Mesendoderm (in vitro differentiated cells): ENCODE results near the gene KRTAP5-7.
"Not testable (repeated sequence)": the region's sequence is repeated elsewhere in the genome, so short reads cannot be mapped to it uniquely, and the experiment has no call there.

Experiments
- DNase-seq: peaks from one replicate; pipeline ENCODE4 v3.0.0; 2013
- H2AK5ac ChIP-seq: 2 replicates; pipeline ENCODE4 v1.6.1; 2013; ENCODE audit warnings: low read length, inconsistent platforms
- H2BK120ac ChIP-seq: 2 replicates; pipeline ENCODE4 v1.6.1; 2013; ENCODE audit warnings: low read depth, mild to moderate bottlenecking, low read length, moderate library complexity, mixed read lengths
- H2BK15ac ChIP-seq: replicated peaks from 2 replicates; pipeline ENCODE4 v1.6.1; 2013; ENCODE audit warnings: low read depth, mild to moderate bottlenecking, moderate library complexity
- H2BK5ac ChIP-seq: 2 replicates; pipeline ENCODE4 v1.6.1; 2013; ENCODE audit warnings: low read length, inconsistent platforms
- H3K18ac ChIP-seq: 2 replicates; pipeline ENCODE4 v1.6.1; 2013; ENCODE audit warnings: mild to moderate bottlenecking, low read length, mixed read lengths
- H3K23ac ChIP-seq: one replicate; pipeline ENCODE4 v1.6.1; 2013; ENCODE audit warnings: low read length
- H3K27ac ChIP-seq: 2 replicates; pipeline ENCODE4 v1.5.1; 2013; ENCODE audit warnings: low read depth, mild to moderate bottlenecking, inconsistent platforms, low read length, moderate library complexity
- H3K27me3 ChIP-seq: 2 replicates; pipeline ENCODE4 v1.6.1; 2013; ENCODE audit warnings: low read length, control low read depth, mild to moderate bottlenecking, inconsistent platforms; ENCODE audit not compliant: insufficient read depth, poor library complexity
- H3K36me3 ChIP-seq: 2 replicates; pipeline ENCODE4 v1.6.1; 2013; ENCODE audit warnings: low read length, inconsistent platforms; ENCODE audit not compliant: control insufficient read depth, insufficient read depth
- H3K4ac ChIP-seq: one replicate; pipeline ENCODE4 v1.6.1; 2013; ENCODE audit warnings: low read depth, mild to moderate bottlenecking, low read length, moderate library complexity
- H3K4me1 ChIP-seq: 2 replicates; pipeline ENCODE4 v1.6.1; 2013; ENCODE audit warnings: low read depth, low read length, inconsistent platforms; ENCODE audit not compliant: control insufficient read depth
- H3K4me2 ChIP-seq: 2 replicates; pipeline ENCODE4 v1.6.1; 2013; ENCODE audit warnings: low read length
- H3K4me3 ChIP-seq: 2 replicates; pipeline ENCODE4 v1.5.1; 2013; ENCODE audit warnings: mild to moderate bottlenecking, low read length
- H3K56ac ChIP-seq: one replicate; pipeline ENCODE4 v1.6.1; 2013; ENCODE audit warnings: low read length
- H3K79me1 ChIP-seq: 2 replicates; pipeline ENCODE4 v1.6.1; 2013; ENCODE audit warnings: low read length, inconsistent platforms
- H3K79me2 ChIP-seq: 2 replicates; pipeline ENCODE4 v1.6.1; 2013; ENCODE audit warnings: mild to moderate bottlenecking, low read length; ENCODE audit not compliant: control insufficient read depth, insufficient read depth
- H3K9ac ChIP-seq: 2 replicates; pipeline ENCODE4 v1.6.1; 2013; ENCODE audit warnings: low read length, inconsistent platforms
- H4K5ac ChIP-seq: one replicate; pipeline ENCODE4 v1.6.1; 2013; ENCODE audit warnings: low read length
- H4K8ac ChIP-seq: one replicate; pipeline ENCODE4 v1.6.1; 2013; ENCODE audit warnings: low read depth, mild to moderate bottlenecking, control low read depth, low read length, moderate library complexity
- WGBS: extraction: QIAGEN DNeasy Blood & Tissue Kit; methylation state at CpG from one replicate; pipeline ENCODE4 v1.1.7; 2013; ENCODE audit warnings: low lambda C conversion rate, missing lambda C conversion rate; ENCODE audit not compliant: insufficient coverage; ENCODE audit errors: extremely low coverage; 5-methylcytosine and 5-hydroxymethylcytosine counted together

The KRTAP5-7 gene

DNA sequence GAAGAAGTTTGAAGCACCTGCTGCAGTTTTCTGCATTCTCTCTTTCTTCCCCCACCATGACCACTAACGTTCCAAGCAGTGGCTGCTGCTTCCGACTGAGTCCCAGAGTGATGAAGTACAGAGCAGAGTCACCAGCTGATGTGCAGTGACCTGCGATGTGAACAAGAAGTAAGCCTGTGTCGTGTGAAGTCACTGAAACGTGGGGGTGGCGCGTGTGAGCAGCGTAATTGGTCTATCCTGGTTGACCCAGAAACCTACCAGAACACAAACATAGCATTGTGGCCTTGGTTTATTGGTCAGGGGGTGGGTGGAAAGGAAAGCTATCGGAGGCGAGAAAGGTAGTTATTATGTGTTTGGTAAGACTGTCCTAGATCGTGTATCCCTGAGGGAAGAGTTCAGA is 3.5 kb downstream of the KRTAP5-7 start:
- Histone ChIP-seq H2BK5ac (no peak overlapping the region), H3K4me3 (no peak overlapping the region), H4K8ac (no peak overlapping the region), H3K9ac (no peak overlapping the region), H3K79me1 (no peaks in the 10 kb centered on the region), H3K18ac (no peak overlapping the region), H3K36me3 (no peaks in the 10 kb centered on the region), H3K79me2 (no peaks in the 10 kb centered on the region), H2BK120ac (no peak overlapping the region), H3K27me3 (no peaks in the 10 kb centered on the region), H4K5ac (no peak overlapping the region), H3K4ac (no peak overlapping the region), H2BK15ac (no peak overlapping the region), H3K23ac (no peak overlapping the region), H3K4me2 (no peak overlapping the region), H3K4me1 (no peaks in the 10 kb centered on the region), H3K56ac (no peak overlapping the region), H3K27ac (no peak overlapping the region), H2AK5ac (no peak overlapping the region)
- DNase-seq: no peak
- no CpG with 5 or more reads among the region's 11 CpGs for WGBS

DNA sequence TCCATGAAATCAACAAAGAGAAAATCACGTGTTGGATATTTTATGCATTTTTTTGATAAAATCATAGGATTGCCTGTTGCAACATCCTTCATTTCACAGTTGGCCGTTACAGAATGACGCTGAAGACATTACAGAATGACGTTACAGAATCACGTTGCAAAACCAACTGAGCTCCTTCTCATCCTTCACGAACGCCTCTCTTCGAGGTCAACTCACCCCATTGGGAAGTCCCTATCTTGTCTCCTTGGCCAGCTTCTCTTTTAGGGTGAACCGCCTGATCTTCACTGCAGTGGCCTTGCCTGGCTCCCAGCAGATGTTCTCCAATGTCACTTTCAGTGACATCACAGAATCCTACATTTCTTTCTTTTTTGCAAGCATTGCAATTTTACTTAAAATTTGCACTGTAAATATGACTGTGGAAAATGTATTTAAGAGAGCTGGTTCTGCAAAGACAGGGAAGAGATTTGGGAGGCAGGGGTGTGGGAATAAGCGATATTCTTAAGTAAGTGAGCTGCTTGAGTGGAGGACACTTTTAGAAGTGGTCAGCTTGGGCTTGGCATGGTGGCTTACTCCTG is 5.1 kb downstream of the KRTAP5-7 start:
- WGBS: no CpG with 5 or more reads among the region's 10 CpGs
- H3K4ac ChIP-seq: no peak overlapping the region
- DNase-seq: no peak

DNA sequence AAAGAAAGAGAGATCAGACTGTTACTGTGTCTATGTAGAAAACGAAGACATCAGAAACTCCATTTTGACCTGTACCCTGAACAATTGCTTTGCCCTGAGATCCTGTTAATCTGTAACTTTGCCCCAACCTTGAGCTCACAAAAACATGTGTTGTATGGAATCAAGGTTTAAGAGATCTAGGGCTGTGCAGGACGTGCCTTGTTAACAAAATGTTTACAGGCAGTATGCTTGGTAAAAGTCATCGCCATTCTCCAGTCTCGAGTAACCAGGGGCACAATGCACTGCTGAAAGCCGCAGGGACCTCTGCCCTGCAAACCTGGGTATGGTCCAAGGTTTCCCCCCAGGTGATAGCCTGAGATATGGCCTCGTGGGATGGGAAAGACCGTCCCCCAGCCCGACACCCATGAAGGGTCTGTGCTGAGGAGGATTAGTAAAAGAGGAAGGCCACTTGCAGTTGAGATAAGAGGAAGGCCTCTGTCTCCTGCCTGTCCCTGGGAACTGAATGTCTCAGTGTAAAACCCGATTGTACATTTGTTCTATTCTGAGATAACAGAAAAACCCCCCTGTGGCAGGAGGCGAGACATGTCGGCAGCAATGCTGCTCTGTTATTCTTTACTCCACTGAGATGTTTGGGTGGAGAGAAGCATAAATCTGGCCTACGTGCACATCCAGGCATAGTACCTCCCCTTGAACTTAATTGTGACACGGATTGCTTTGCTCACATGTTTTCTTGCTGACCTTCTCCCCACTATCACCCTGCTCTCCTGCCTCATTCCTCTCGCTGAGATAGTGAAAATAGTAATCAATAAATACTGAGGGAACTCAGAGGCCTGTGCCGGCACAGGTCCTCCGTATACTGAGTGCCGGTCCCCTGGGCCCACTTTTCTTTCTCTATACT is 7.9 kb downstream of the KRTAP5-7 start:
- not testable (repeated sequence) for H3K4me3 ChIP-seq, H3K79me1 ChIP-seq, H3K23ac ChIP-seq, H3K4me1 ChIP-seq, H4K5ac ChIP-seq, H3K56ac ChIP-seq, H2BK15ac ChIP-seq, H3K4ac ChIP-seq, DNase-seq, H4K8ac ChIP-seq, H3K27ac ChIP-seq, H3K36me3 ChIP-seq, H2AK5ac ChIP-seq, H3K18ac ChIP-seq, H2BK5ac ChIP-seq, H2BK120ac ChIP-seq, H3K4me2 ChIP-seq, H3K79me2 ChIP-seq, H3K9ac ChIP-seq, H3K27me3 ChIP-seq
- WGBS: no CpG with 5 or more reads among the region's 17 CpGs

More for the DNA sequence above, 5.1 kb downstream of the KRTAP5-7 start:
- Histone ChIP-seq H3K4me1 (no peaks in the 10 kb centered on the region), H3K36me3 (no peaks in the 10 kb centered on the region), H2BK15ac (no peak overlapping the region), H3K79me2 (no peaks in the 10 kb centered on the region), H3K27me3 (no peaks in the 10 kb centered on the region), H3K4me2 (no peak overlapping the region), H4K8ac (no peak overlapping the region), H2BK120ac (no peak overlapping the region), H2BK5ac (no peak overlapping the region), H3K23ac (no peak overlapping the region), H4K5ac (no peak overlapping the region), H2AK5ac (no peak overlapping the region), H3K27ac (no peak overlapping the region), H3K9ac (no peak overlapping the region), H3K79me1 (no peaks in the 10 kb centered on the region), H3K18ac (no peak overlapping the region), H3K4me3 (no peak overlapping the region), H3K56ac (no peak overlapping the region)

DNA sequence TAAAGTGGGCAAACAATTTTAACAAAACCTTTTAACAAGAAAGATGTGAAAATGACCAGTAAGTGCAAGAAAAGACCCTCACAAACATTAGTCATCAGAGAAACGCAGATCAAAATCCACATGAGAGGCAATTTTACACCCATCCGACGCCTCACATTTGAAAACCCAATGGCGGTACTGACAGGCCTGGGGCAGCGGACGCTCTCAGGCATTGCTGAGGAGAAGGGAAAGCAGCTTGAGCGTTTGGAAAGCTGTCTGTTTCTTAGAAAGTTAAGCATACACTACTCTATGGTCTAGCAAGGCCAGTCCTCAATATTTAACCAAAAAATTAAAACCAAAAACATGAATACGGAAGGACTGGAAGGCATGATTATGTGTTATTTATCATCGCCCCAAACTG is 8.8 kb downstream of the KRTAP5-7 start:
- no CpG with 5 or more reads among the region's 9 CpGs for WGBS
- Histone ChIP-seq H2BK5ac (no peak overlapping the region), H3K4me1 (no peaks in the 10 kb centered on the region), H3K56ac (no peak overlapping the region), H2BK15ac (no peak overlapping the region), H2BK120ac (no peak overlapping the region), H3K27me3 (no peaks in the 10 kb centered on the region), H3K27ac (no peak overlapping the region), H2AK5ac (no peak overlapping the region), H4K8ac (no peak overlapping the region), H3K4ac (no peak overlapping the region), H3K23ac (no peak overlapping the region), H3K9ac (no peak overlapping the region), H3K79me1 (no peaks in the 10 kb centered on the region), H4K5ac (no peak overlapping the region), H3K18ac (no peak overlapping the region), H3K79me2 (no peaks in the 10 kb centered on the region), H3K36me3 (no peaks in the 10 kb centered on the region), H3K4me2 (no peak overlapping the region), H3K4me3 (no peak overlapping the region)
- no peak for DNase-seq

DNA sequence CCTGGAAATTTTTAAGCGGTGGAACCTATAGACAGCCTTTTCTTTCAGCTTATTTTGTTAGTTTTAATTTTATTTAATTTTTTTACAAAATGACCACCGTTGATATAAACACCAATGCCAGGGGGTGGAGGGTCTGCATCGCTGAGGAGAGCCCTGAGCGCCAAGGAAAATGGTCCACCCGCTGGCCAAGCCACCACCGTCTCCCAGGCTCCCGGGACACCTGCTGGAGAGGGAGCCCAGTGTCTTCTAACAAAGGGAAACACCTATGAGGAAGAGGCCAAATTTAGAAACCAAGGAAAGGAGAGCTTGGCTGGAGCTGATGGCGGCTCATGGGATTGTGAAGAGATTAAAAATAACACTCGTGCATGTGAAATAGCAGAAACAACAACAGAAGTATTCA is 10.5 kb downstream of the KRTAP5-7 start:
- Histone ChIP-seq H3K18ac (no peak overlapping the region), H4K5ac (no peak overlapping the region), H3K4me2 (no peak overlapping the region), H4K8ac (no peak overlapping the region), H2BK15ac (no peak overlapping the region), H3K9ac (no peak overlapping the region), H3K79me1 (no peaks in the 10 kb centered on the region), H2BK5ac (no peak overlapping the region), H3K4ac (no peak overlapping the region), H3K23ac (no peak overlapping the region), H3K79me2 (no peaks in the 10 kb centered on the region), H3K4me1 (no peaks in the 10 kb centered on the region), H3K56ac (no peak overlapping the region), H3K36me3 (no peaks in the 10 kb centered on the region), H3K27me3 (no peaks in the 10 kb centered on the region), H2BK120ac (no peak overlapping the region), H3K27ac (no peak overlapping the region), H3K4me3 (no peak overlapping the region), H2AK5ac (no peak overlapping the region)
- WGBS: no CpG with 5 or more reads among the region's 9 CpGs
- DNase-seq: no peak
